C4-2B (cell line): ENCODE data around the gene LHX2.

Experiments
- CTCF ChIP-seq: fragments of 450-650 bp; conservative IDR thresholded peaks from 2 replicates; pipeline ENCODE4 v1.5.1; 2017; ENCODE audit warnings: mild to moderate bottlenecking
- ZFX ChIP-seq: fragments of 450-650 bp; IDR thresholded peaks from 2 replicates; pipeline ENCODE4 v1.6.1; 2017

GRCh38 chr9:124082622-124083021 lies 71.1 kb downstream of the LHX2 start:
- TF ChIP-seq CTCF: no peak
- no peak for TF ChIP-seq ZFX
